ENCODE results near the gene PPP1R16B. TPM values are rescaled to one million over a fixed set of nuclear protein-coding genes. Genes with fewer than 3 reads are reported as not detected.
A peak's percentile ranks its signal among the peaks of the same experiment; 100 is the strongest.

Gene PPP1R16B
- total RNA-seq, 2 experiments from 2014 or later, result 63.6 to 67.4 TPM

DNA sequence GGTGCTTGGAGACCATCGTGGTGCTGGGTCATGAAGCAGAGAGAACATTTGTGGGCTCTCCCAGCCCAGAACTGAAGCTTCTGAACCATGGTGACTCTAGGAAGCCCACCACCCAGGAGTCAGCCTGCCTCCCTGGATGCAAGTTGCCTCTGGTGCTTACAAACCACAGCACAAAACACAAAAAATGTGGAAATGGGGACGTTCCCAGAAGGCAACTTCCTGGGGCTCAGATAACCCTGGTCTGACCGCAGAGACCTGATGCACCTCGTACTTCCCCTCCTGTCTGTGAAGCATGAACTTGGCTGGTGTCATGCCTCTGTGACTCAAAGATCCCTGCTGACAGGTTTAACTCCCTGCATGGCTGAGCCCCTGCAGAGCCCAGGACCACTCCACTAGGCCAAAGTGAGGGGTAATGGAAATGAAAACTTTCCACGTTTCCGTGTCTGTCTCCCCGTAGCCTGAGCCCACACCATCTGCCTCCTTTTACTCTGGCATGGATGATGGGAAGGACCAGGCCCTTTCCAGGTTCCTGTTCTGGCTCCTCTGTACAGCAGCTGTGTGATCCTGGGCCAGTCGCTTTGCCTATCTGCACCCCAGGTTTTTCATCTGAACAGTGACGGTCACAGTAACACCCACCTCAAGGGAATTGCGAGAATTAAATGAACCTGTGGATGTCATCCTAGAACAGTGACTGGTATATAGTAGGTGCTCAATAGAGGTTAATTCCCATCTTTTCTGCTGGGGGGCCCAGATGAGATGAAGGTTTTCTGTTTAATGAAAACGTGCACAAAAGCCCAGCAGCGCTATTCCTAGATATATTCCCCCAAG, 57.7 kb downstream of the PPP1R16B start:
- ChIA-PET CTCF (interaction anchor here (1.0 to 1.5 kb wide), 4 partner anchors 14 to 23 kb away, joined by 3 to 6 read pairs (median 4); no protein-coding TSS in a partner anchor), POLR2A (no interaction called here)
- Mint-ChIP-seq H3K27ac (peak overlapping the region; percentile 57), H3K4me1 (peaks cover 62% of the 10 kb centered on the region), H3K4me3 (no peak overlapping the region), H3K9me3 (no peaks in the 10 kb centered on the region), H3K36me3 (ENCODE audit: low read depth) (peaks cover 26% of the 10 kb centered on the region), H3K27me3 (no peaks in the 10 kb centered on the region)
- peak; percentile 37 for DNase-seq

DNA sequence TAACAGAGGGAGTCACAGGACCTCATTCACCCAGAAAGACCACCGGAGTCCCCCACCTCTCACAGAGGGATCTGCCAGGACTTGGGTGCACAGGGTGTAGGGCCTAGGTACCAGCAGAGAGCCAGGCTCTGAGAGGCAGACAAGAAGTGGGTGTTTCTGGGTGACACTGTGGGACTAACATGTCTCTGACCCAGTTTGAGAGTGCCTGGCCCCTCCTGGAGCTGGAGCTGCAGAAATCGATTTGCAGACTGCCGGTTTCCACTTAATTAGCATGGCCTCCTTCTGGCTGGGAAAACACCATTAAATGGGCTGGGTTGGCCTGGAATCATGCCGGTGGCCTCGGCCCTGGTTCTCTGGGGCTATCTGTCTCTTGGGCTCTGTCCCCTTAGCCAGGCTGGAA, 59.2 kb downstream of the PPP1R16B start:
- no peaks in the 10 kb centered on the region for H3K9me3 Mint-ChIP-seq
- ChIA-PET CTCF (no interaction called here), POLR2A (interaction anchor here (0.6 kb wide), 1 partner anchor 13 kb away, joined by 5 read pairs; no protein-coding TSS in a partner anchor)
- no peak for DNase-seq
- no peaks in the 10 kb centered on the region for H3K27me3 Mint-ChIP-seq
- H3K4me3 Mint-ChIP-seq, result no peak overlapping the region
- H3K36me3 Mint-ChIP-seq (ENCODE audit: low read depth), result peaks cover 29% of the 10 kb centered on the region
- H3K4me1 Mint-ChIP-seq, result peaks cover 57% of the 10 kb centered on the region
- peak overlapping the region; percentile 41 for H3K27ac Mint-ChIP-seq

DNA sequence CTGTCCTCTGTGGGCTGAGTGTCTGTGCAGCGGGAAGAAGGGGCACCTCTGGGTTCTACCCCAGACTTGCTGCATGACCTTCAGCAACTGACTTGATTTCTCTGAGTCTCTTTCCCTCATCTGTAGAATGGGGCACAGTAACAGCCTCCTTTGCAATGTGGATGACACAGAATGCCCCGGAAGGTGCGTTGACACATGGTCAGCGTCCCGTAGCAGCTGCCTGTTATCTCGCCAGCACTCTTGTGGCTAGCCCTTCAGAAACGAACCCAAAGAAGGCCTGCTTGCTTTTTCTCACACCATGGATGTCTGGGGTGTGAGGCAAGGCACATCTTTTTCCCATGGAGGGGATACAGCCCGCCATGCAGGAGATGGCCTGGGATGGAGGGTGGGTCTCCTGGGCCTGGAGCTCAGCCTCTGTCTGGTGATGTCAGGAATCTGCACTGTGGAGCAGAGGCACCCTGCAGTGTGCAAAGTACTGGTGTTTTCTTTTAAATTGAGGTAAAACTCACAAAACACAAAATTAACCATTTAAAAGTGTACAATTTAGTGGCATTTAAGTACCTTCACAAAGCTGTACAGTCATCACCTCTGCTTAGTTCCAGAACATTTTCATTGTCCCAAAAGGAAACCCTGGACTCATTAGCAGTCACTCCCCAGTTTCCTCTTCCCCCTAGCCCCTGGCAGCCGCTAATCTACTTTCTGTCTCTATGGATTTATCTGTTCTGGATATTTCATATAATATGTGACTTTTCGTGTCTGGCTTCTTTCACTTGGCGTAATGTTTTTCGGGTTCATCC, 61.0 kb downstream of the PPP1R16B start:
- Mint-ChIP-seq H3K4me3 (no peak overlapping the region), H3K27me3 (no peaks in the 10 kb centered on the region), H3K36me3 (ENCODE audit: low read depth) (peaks cover 24% of the 10 kb centered on the region), H3K9me3 (no peaks in the 10 kb centered on the region), H3K27ac (peak overlapping the region; percentile 48), H3K4me1 (peaks cover 59% of the 10 kb centered on the region)
- no peak for DNase-seq
- POLR2A ChIA-PET, result no interaction called here
- CTCF ChIA-PET, result interaction anchor here (0.6 to 1.2 kb wide), 2 partner anchors 9 to 11 kb away, joined by 3 to 5 read pairs; no protein-coding TSS in a partner anchor

DNA sequence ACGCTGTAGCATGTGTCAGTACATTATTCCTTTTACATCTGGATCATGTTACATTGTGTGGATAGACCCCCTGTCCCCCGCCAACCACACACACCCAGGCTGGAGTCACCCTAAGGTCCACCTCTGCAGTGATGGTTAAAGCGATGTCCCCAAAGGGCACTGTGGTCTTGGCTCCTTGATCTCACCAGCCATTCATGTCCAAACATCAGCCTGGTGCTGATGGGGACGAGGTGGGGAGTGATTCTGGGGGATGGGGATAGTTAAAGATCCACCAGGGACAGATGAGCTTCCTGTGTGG, 61.5 kb downstream of the PPP1R16B start:
- POLR2A ChIA-PET, result no interaction called here
- CTCF ChIA-PET, result interaction anchor here (0.6 to 1.5 kb wide), 3 partner anchors 9 to 28 kb away, joined by 3 to 5 read pairs (median 3); no protein-coding TSS in a partner anchor

DNA sequence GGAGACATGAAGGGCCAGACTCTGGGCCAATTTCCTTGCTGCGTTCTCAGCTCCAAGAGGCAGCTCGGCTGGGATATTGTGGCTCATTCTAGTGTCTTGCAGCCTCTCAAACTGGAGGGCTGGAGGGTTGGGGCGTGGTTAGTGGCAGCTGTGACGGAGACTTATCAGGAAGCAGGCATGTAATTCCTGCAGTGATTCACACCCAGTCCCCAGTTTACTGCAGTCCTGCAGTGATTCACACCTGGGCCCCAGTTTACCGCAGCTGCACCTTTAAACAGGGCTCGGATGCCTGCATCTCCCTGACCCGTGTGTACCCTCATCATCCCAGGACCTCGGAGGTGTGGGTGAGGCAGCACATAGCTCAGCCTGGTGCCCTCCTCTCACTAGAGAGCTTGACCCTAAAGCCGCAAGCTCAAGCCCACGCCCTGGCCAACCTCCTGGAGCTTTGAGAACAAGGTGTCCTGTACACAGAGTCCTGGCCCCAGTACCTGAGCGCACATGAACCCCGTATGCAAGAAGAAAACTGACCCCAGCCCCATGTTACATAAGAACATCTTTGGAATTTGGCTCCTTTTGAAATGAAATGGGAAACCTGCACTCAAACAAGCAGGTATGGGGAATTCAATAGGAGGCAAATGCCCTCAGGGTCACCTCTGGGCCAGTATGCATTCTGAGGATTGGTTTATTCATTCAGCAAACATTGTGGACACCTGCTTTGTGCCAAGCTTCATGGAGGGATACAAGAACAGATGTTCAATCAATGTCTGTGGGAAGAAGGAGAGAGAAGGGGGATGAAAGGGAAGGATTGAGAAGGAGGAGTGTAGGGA, 65.4 kb downstream of the PPP1R16B start:
- peaks cover 24% of the 10 kb centered on the region for H3K36me3 Mint-ChIP-seq (ENCODE audit: low read depth)
- ChIA-PET CTCF (interaction anchor here (0.5 to 3.2 kb wide), 3 partner anchors 12 to 139 kb away, joined by 3 to 10 read pairs (median 4); no protein-coding TSS in a partner anchor), POLR2A (no interaction called here)
- peak overlapping the region; percentile 87 for H3K27ac Mint-ChIP-seq
- DNase-seq, result no peak
- peaks cover 76% of the 10 kb centered on the region for H3K4me1 Mint-ChIP-seq
- H3K4me3 Mint-ChIP-seq, result peak overlapping the region; percentile 15
- H3K9me3 Mint-ChIP-seq, result no peaks in the 10 kb centered on the region
- H3K27me3 Mint-ChIP-seq, result no peaks in the 10 kb centered on the region

More for the DNA sequence above, 61.5 kb downstream of the PPP1R16B start:
- Mint-ChIP-seq H3K9me3 (no peaks in the 10 kb centered on the region), H3K36me3 (ENCODE audit: low read depth) (peaks cover 24% of the 10 kb centered on the region), H3K27ac (peak overlapping the region; percentile 48), H3K4me1 (peaks cover 61% of the 10 kb centered on the region), H3K4me3 (no peak overlapping the region), H3K27me3 (no peaks in the 10 kb centered on the region)
- no peak for DNase-seq

DNA sequence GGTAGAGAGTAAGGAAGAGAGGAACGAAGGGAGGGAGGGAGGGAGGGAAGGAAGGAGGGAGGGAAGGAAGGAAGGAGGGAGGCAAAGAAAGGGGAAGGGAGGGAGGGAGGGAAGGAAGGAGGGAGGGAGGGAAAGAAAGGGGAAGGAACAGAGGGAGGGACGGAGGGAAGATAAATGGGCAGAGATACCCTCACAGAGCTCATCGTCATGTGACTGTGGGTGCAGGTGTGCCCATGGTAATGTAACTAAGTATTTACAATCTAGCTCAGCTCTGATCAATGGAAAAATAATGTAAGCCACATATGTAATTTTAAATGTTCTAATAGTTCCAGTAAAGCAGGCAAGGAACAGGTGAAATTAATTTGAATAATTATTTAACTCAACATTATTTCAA, 66.1 kb downstream of the PPP1R16B start:
- H3K4me3 Mint-ChIP-seq, result no peak overlapping the region
- peak overlapping the region; percentile 87 for H3K27ac Mint-ChIP-seq
- peaks cover 82% of the 10 kb centered on the region for H3K4me1 Mint-ChIP-seq
- peaks cover 24% of the 10 kb centered on the region for H3K36me3 Mint-ChIP-seq (ENCODE audit: low read depth)
- H3K9me3 Mint-ChIP-seq, result no peaks in the 10 kb centered on the region
- ChIA-PET CTCF (interaction anchor here (0.5 to 3.2 kb wide), 3 partner anchors 13 to 139 kb away, joined by 3 to 10 read pairs (median 4); no protein-coding TSS in a partner anchor), POLR2A (no interaction called here)
- H3K27me3 Mint-ChIP-seq, result no peaks in the 10 kb centered on the region
- no peak for DNase-seq

DNA sequence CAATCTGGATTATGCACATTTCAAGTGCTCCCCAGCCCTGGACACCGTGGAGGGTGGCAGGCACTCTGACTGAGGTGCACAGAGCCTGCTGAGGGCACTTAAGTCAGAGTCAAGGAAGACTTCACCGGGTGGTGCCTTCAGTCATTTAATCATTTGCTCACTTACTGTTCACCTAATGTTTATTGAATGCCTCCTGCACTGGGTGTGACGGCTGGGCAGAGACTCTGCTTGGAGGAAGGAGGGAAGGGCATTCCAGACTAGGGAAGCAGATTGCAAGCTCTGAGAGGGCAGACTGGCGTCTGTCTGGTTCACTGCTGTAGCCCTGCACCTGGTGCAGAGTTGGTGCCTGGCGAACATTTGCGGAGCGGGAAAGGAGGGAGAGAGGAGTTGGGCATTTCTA, 66.5 kb downstream of the PPP1R16B start:
- H3K27me3 Mint-ChIP-seq, result no peaks in the 10 kb centered on the region
- H3K4me3 Mint-ChIP-seq, result peak overlapping the region; percentile 59
- peaks cover 82% of the 10 kb centered on the region for H3K4me1 Mint-ChIP-seq
- POLR2A ChIA-PET, result no interaction called here
- H3K27ac Mint-ChIP-seq, result peak overlapping the region; percentile 90
- no peaks in the 10 kb centered on the region for H3K9me3 Mint-ChIP-seq
- DNase-seq, result no peak
- CTCF ChIA-PET, result interaction anchor here (1.8 to 3.2 kb wide), 3 partner anchors 13 to 31 kb away, joined by 4 to 10 read pairs (median 9); no protein-coding TSS in a partner anchor
- peaks cover 21% of the 10 kb centered on the region for H3K36me3 Mint-ChIP-seq (ENCODE audit: low read depth)

DNA sequence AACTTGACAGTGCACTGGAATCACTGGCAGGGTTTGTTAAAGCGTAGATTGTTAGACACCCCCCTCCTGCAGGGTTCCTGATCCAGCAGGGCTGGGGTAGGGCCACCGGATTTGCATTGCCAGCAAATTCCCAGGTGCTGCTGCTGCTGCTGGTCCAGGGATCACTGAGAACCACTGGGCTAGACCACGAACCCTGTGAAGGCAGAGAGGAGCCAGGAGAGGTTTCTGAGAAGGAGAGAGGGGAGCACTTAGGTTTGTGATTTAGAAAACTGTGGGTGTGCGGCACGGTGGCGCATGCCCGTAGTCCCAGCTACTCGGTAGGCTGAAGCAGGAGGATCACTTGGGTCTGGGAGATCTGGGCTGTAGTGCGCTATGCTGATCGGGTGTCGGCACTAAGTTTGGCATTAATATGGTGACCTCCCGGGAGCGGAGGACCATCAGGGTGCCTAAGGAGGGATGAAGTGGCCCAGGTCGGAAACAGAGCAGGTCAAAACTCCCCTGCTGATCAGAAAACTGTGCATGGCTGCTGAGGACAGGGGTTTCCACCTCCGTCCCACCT, 67.1 kb downstream of the PPP1R16B start:
- Mint-ChIP-seq H3K9me3 (no peaks in the 10 kb centered on the region), H3K4me1 (peaks cover 85% of the 10 kb centered on the region), H3K36me3 (ENCODE audit: low read depth) (peaks cover 21% of the 10 kb centered on the region), H3K27ac (peak overlapping the region; percentile 90), H3K4me3 (peak overlapping the region; percentile 59), H3K27me3 (no peaks in the 10 kb centered on the region)
- CTCF ChIA-PET, result interaction anchor here (0.6 to 3.2 kb wide), 5 partner anchors 13 to 65 kb away, joined by 3 to 10 read pairs (median 4); no protein-coding TSS in a partner anchor
- no peak for DNase-seq
- POLR2A ChIA-PET, result no interaction called here

DNA sequence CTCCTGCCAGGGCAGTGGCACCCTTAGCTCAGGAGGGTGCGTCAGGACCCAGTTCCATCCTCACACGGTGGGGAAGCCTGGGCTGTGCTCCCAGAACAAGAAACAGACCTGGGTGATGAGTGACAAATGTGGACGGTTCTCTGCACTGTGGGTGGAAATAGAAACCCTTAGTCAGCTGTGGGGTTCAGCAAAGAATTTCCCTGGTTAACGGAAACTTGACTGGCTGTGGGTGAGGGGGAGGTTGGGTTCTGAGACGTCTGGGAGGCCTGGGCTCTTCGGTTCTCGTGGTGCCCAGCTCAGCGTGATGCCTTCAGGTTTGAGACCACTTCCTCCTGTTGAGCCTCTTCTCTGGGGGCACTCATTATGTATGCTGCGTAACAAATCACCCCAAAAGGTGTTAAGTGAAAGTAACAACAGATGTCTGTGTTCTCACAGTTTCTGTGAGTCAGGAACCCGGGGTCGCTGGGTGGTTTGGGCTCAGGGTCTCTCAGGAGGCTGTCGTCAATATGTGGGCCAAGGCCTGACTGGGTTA, 67.6 kb downstream of the PPP1R16B start:
- Mint-ChIP-seq H3K27me3 (no peaks in the 10 kb centered on the region), H3K27ac (peak overlapping the region; percentile 90), H3K36me3 (ENCODE audit: low read depth) (peaks cover 22% of the 10 kb centered on the region), H3K4me3 (peak overlapping the region; percentile 59), H3K9me3 (no peaks in the 10 kb centered on the region), H3K4me1 (peaks cover 88% of the 10 kb centered on the region)
- ChIA-PET POLR2A (no interaction called here), CTCF (interaction anchor here (0.6 to 3.2 kb wide), 6 partner anchors 12 to 66 kb away, joined by 3 to 10 read pairs (median 5); no protein-coding TSS in a partner anchor)
- peak; percentile 75 for DNase-seq

DNA sequence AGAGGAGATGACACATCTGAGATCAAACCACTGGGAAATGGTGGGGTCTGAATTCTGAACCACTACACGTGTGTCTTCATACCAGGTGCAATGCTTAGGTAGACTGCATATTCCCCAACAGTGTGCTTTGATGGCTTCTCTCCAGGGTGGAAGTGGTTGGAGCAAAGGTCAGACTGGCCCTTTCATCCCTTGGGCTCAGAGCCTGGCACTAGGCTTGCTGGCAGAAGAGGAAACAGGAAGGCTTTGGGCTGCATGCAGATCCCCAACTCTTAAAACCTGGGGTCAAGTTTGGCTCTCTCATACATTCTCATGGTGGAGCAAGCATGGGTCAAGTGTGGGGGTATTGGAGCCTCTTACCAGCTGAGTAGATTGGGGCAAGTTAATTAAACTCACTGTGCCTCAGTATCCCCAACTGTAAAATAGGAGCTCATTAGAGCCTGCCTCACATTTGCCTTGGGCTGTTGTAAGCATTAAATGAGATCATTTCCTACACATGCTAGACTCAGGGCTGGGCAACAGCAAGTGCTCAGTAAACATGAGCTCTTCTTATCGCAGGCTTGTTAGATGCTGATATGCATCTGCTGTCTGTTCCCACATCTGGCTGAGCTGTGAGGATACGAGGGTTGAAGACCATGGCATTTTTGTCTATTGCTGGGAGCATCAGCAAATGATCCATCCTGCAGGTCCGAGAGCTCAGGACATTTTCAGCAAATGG, 69.1 kb downstream of the PPP1R16B start:
- Mint-ChIP-seq H3K4me1 (peaks cover 92% of the 10 kb centered on the region), H3K27me3 (no peaks in the 10 kb centered on the region), H3K27ac (peak overlapping the region; percentile 90), H3K4me3 (peak overlapping the region; percentile 61), H3K36me3 (ENCODE audit: low read depth) (peaks cover 18% of the 10 kb centered on the region), H3K9me3 (no peaks in the 10 kb centered on the region)
- CTCF ChIA-PET, result interaction anchor here (0.6 to 1.4 kb wide), 5 partner anchors 7 to 29 kb away, joined by 3 to 5 read pairs (median 4); no protein-coding TSS in a partner anchor
- peak; percentile 49 for DNase-seq
- POLR2A ChIA-PET, result interaction anchor here (0.7 to 1.4 kb wide), 3 partner anchors 14 to 69 kb away, joined by 3 to 5 read pairs (median 3); partner anchors contain the start of gene PPP1R16B

Data from activated CD4-positive, alpha-beta T cell treated with anti-CD3 and anti-CD28 coated beads, Interleukin-2, amount 10 ng/mL, durations not matched to agents 7 days and 5 days (primary cell).